Measurements from ENCODE around the gene RTL1.

RTL1 gene

GRCh38 chr14:100861188-100861936, 42.2 kb downstream of the RTL1 start:
- intact Hi-C loops (cut with DNase I; ENCODE audit: low total_unique reads): no loop called here
- Histone ChIP-seq H3K27me3 (peaks cover 0 to 12% of the 10 kb centered on the region in 2 donors), H3K36me3 (no peaks in the 10 kb centered on the region), H3K9me3 (no peaks in the 10 kb centered on the region), H3K4me1 (no peaks in the 10 kb centered on the region), H3K4me3 (no peak overlapping the region), H3K27ac (no peak overlapping the region)
- no peak for TF ChIP-seq CTCF (IDR thresholded peaks at IDR 0.05)
- DNase-seq: no peak

GRCh38 chr14:100860556-100861187, 42.9 kb downstream of the RTL1 start:
- Histone ChIP-seq H3K9me3 (no peaks in the 10 kb centered on the region), H3K4me3 (no peak overlapping the region), H3K27ac (no peak overlapping the region), H3K27me3 (peaks cover 0 to 12% of the 10 kb centered on the region in 2 donors), H3K36me3 (no peaks in the 10 kb centered on the region), H3K4me1 (no peaks in the 10 kb centered on the region)
- DNase-seq: no peak
- TF ChIP-seq CTCF (IDR thresholded peaks at IDR 0.05): no peak
- intact Hi-C loops (cut with DNase I; ENCODE audit: low total_unique reads): no loop called here

- Histone ChIP-seq H3K4me3 (no peak overlapping the region), H3K27me3 (peaks cover 0 to 12% of the 10 kb centered on the region in 2 donors), H3K4me1 (no peaks in the 10 kb centered on the region), H3K9me3 (no peaks in the 10 kb centered on the region), H3K36me3 (no peaks in the 10 kb centered on the region), H3K27ac (no peak overlapping the region)
- TF ChIP-seq CTCF (IDR thresholded peaks at IDR 0.05): no peak
- no peak for DNase-seq
- intact Hi-C loops (cut with DNase I; ENCODE audit: low total_unique reads): no loop called here
Observed at GRCh38 chr14:100859781-100860180, 43.7 kb downstream of the RTL1 start.

GRCh38 chr14:100858838-100859220, 44.7 kb downstream of the RTL1 start:
- no peak for DNase-seq
- Histone ChIP-seq H3K36me3 (no peaks in the 10 kb centered on the region), H3K4me3 (no peak overlapping the region), H3K4me1 (no peaks in the 10 kb centered on the region), H3K27me3 (peaks cover 0 to 12% of the 10 kb centered on the region in 2 donors), H3K9me3 (no peaks in the 10 kb centered on the region), H3K27ac (no peak overlapping the region)
- intact Hi-C loops (cut with DNase I; ENCODE audit: low total_unique reads): no loop called here
- no peak for TF ChIP-seq CTCF (IDR thresholded peaks at IDR 0.05)

GRCh38 chr14:100857923-100858837, 45.3 kb downstream of the RTL1 start:
- no peak for DNase-seq
- Histone ChIP-seq H3K4me1 (no peaks in the 10 kb centered on the region), H3K4me3 (no peak overlapping the region), H3K27me3 (peaks cover 0 to 12% of the 10 kb centered on the region in 2 donors), H3K27ac (no peak overlapping the region), H3K36me3 (no peaks in the 10 kb centered on the region), H3K9me3 (no peaks in the 10 kb centered on the region)
- intact Hi-C loops (cut with DNase I; ENCODE audit: low total_unique reads): no loop called here
- no peak for TF ChIP-seq CTCF (IDR thresholded peaks at IDR 0.05)
